NCI-H1436 treated with DMSO at 0.1 percent for 48 hours (cell line): Measurements from ENCODE around the gene PXDN.

Source experiments
- DNase-seq: peaks from one replicate; lab custom pipeline; 2025; lab: John Stamatoyannopoulos, UW

PXDN gene

GRCh38 chr2:1599301-1600085 is 144.8 kb downstream of the PXDN start:
- no peak for DNase-seq

GRCh38 chr2:1598800-1599199 is 145.5 kb downstream of the PXDN start:
- no peak for DNase-seq

GRCh38 chr2:1598041-1598710 is 146.1 kb downstream of the PXDN start:
- DNase-seq = no peak

GRCh38 chr2:1595274-1595673 is 149.0 kb downstream of the PXDN start:
- DNase-seq = no peak

GRCh38 chr2:1594373-1595171 is 149.7 kb downstream of the PXDN start:
- no peak for DNase-seq

GRCh38 chr2:1594123-1594372 is 150.3 kb downstream of the PXDN start:
- no peak for DNase-seq

GRCh38 chr2:1593371-1594122 is 150.8 kb downstream of the PXDN start:
- DNase-seq = no peak

- no peak for DNase-seq
These were observed 152.1 kb downstream of the PXDN start for GRCh38 chr2:1591978-1592907.

GRCh38 chr2:1591461-1591770 is 152.9 kb downstream of the PXDN start:
- no peak for DNase-seq

- no peak for DNase-seq
These were observed 153.5 kb downstream of the PXDN start for GRCh38 chr2:1590596-1591460.

GRCh38 chr2:1588978-1589621 is 155.2 kb downstream of the PXDN start:
- DNase-seq = no peak

GRCh38 chr2:1588051-1588977 is 156.0 kb downstream of the PXDN start:
- DNase-seq = no peak

- no peak for DNase-seq
These were observed 157.1 kb downstream of the PXDN start for GRCh38 chr2:1586923-1587840.

- DNase-seq = no peak
These were observed 157.9 kb downstream of the PXDN start for GRCh38 chr2:1586251-1586922.

GRCh38 chr2:1585635-1586034 is 158.7 kb downstream of the PXDN start:
- DNase-seq = no peak

- DNase-seq = no peak
These were observed 159.4 kb downstream of the PXDN start for GRCh38 chr2:1584691-1585485.
